Measurements from ENCODE around the gene SULT1A1.

DNA sequence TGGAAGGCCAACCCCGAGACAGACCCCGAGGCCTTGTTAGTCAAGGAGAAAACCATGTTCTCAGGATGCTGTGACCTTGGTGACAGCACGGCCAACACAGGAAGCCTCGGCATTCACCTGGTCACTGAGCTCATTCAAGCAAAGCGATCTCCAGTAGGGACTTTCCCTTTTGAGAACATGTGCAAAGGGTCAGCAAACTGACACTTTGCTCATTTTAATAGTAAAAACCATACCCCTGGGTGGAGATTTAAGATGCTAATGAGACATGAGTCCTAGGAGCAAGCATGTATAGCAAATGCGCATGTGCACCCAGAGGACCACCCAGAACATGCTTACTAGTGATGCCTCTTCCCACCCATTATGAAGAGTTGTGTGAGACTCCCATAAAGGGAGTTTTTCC is 7.3 kb downstream of the SULT1A1 start:
- TF ChIP-seq DPF2 (CRISPR knock-in tag; IDR thresholded peaks at IDR 0.05; ENCODE audit: borderline replicate concordance, low read depth) (no peak), ADNP (CRISPR knock-in tag; IDR thresholded peaks at IDR 0.05) (no peak), NR1H2 (CRISPR knock-in tag; IDR thresholded peaks at IDR 0.05; ENCODE audit: borderline replicate concordance, low read depth) (no peak), FOSL2 (CRISPR knock-in tag; IDR thresholded peaks at IDR 0.05) (no peak), JUND (CRISPR knock-in tag; IDR thresholded peaks at IDR 0.05) (no peak), POLR2AphosphoS5 (IDR thresholded peaks at IDR 0.05; ENCODE audit: low read depth, low read length) (no peak), ZBTB21 (CRISPR knock-in tag; IDR thresholded peaks at IDR 0.05) (no peak), ZNF878 (CRISPR knock-in tag; IDR thresholded peaks at IDR 0.05) (no peak)
- TF ChIP-seq, protein P1, sequence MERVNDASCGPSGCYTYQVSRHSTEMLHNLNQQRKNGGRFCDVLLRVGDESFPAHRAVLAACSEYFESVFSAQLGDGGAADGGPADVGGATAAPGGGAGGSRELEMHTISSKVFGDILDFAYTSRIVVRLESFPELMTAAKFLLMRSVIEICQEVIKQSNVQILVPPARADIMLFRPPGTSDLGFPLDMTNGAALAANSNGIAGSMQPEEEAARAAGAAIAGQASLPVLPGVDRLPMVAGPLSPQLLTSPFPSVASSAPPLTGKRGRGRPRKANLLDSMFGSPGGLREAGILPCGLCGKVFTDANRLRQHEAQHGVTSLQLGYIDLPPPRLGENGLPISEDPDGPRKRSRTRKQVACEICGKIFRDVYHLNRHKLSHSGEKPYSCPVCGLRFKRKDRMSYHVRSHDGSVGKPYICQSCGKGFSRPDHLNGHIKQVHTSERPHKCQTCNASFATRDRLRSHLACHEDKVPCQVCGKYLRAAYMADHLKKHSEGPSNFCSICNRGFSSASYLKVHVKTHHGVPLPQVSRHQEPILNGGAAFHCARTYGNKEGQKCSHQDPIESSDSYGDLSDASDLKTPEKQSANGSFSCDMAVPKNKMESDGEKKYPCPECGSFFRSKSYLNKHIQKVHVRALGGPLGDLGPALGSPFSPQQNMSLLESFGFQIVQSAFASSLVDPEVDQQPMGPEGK (CRISPR knock-in tag; IDR thresholded peaks at IDR 0.05), result no peak
